ENCODE results near the gene TRIM17.

Gene TRIM17

GRCh38 chr1:228401782-228402640, 14.7 kb downstream of the TRIM17 start:
- in situ Hi-C loops (cut with HindIII; ENCODE audit: low pct_ligation_motif_present, low sequenced_read_pairs): no loop called here
- Histone ChIP-seq H3K4me3 (ENCODE audit: low read depth, low read length) (no peak overlapping the region), H3K27ac (no peak overlapping the region), H3K27me3 (replicated peaks) (no peaks in the 10 kb centered on the region), H3K36me3 (replicated peaks) (peaks cover 20% of the 10 kb centered on the region)
- TF ChIP-seq CTCF (IDR thresholded peaks at IDR 0.05; ENCODE audit: low read depth, low read length, missing control alignments): no peak
- no peak for DNase-seq

GRCh38 chr1:228400692-228401454, 15.8 kb downstream of the TRIM17 start:
- H3K27me3 ChIP-seq (replicated peaks): no peaks in the 10 kb centered on the region
- peaks cover 29% of the 10 kb centered on the region for H3K36me3 ChIP-seq (replicated peaks)
- DNase-seq: no peak
- in situ Hi-C loops (cut with HindIII; ENCODE audit: low pct_ligation_motif_present, low sequenced_read_pairs): no loop called here
- TF ChIP-seq CTCF (IDR thresholded peaks at IDR 0.05; ENCODE audit: low read depth, low read length, missing control alignments): no peak
- no peak overlapping the region for H3K27ac ChIP-seq
- H3K4me3 ChIP-seq (ENCODE audit: low read depth, low read length): no peak overlapping the region

GRCh38 chr1:228400237-228400651, 16.4 kb downstream of the TRIM17 start:
- peaks cover 32% of the 10 kb centered on the region for H3K36me3 ChIP-seq (replicated peaks)
- TF ChIP-seq CTCF (IDR thresholded peaks at IDR 0.05; ENCODE audit: low read depth, low read length, missing control alignments): no peak
- H3K27me3 ChIP-seq (replicated peaks): no peaks in the 10 kb centered on the region
- no peak overlapping the region for H3K27ac ChIP-seq
- in situ Hi-C loops (cut with HindIII; ENCODE audit: low pct_ligation_motif_present, low sequenced_read_pairs): no loop called here
- DNase-seq: no peak
- no peak overlapping the region for H3K4me3 ChIP-seq (ENCODE audit: low read depth, low read length)

GRCh38 chr1:228399531-228400236, 17.0 kb downstream of the TRIM17 start:
- in situ Hi-C loops (cut with HindIII; ENCODE audit: low pct_ligation_motif_present, low sequenced_read_pairs): no loop called here
- no peak for TF ChIP-seq CTCF (IDR thresholded peaks at IDR 0.05; ENCODE audit: low read depth, low read length, missing control alignments)
- H3K36me3 ChIP-seq (replicated peaks): peaks cover 36% of the 10 kb centered on the region

GRCh38 chr1:228398741-228399461, 17.8 kb downstream of the TRIM17 start:
- in situ Hi-C loops (cut with HindIII; ENCODE audit: low pct_ligation_motif_present, low sequenced_read_pairs): no loop called here
- Histone ChIP-seq H3K27me3 (replicated peaks) (no peaks in the 10 kb centered on the region), H3K27ac (no peak overlapping the region), H3K36me3 (replicated peaks) (peaks cover 39% of the 10 kb centered on the region), H3K4me3 (ENCODE audit: low read depth, low read length) (no peak overlapping the region)
- no peak for DNase-seq
- TF ChIP-seq CTCF (IDR thresholded peaks at IDR 0.05; ENCODE audit: low read depth, low read length, missing control alignments): no peak

More at GRCh38 chr1:228399531-228400236, 17.0 kb downstream of the TRIM17 start:
- no peak for DNase-seq
- H3K4me3 ChIP-seq (ENCODE audit: low read depth, low read length): no peak overlapping the region
- no peaks in the 10 kb centered on the region for H3K27me3 ChIP-seq (replicated peaks)
- no peak overlapping the region for H3K27ac ChIP-seq
